DOHH2 (cell line): Measurements from ENCODE around the gene DLG5.

Experiments
- EZH2phosphoT487 ChIP-seq: fragments of 200-600 bp; sonication (generic); IDR thresholded peaks from 2 replicates; pipeline ENCODE4 v1.6.1; 2017; ENCODE audit warnings: borderline replicate concordance, mild to moderate bottlenecking, antibody characterized with exemption, low read length, moderate library complexity, mixed read lengths
- TF ChIP-seq, protein P1 (sequence below): fragments of 200-600 bp; sonication (generic); IDR thresholded peaks from one replicate; pipeline ENCODE4 v1.5.1; 2014; ENCODE audit warnings: antibody characterized with exemption, mild to moderate bottlenecking, low read depth, low read length; ENCODE audit not compliant: poor library complexity, severe bottlenecking

DNA sequence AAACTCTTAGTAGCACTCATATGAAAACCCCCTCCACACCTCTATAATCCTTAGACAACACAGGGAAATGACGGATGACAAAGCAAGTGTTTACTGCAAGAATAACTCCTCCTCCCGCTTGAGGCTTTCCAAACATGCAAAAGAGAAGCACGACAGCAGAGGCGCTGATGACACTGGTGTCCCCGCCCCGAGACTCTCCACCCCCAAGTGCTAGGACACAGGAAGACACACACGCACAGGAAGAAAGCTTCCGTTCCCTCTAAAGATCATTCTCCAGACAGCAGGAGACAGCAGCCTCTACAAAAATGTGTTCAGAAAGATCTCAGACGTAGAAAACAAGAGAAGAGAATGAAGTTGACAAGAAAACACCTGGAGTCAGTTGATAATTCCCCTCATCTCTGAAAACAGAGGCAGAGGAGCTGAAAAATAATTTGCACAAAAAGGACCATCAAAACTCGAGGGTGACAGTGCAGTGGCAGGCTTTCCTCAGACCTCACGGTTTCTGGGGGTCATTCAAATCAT, 90.2 kb downstream of the DLG5 start:
- TF ChIP-seq, protein P1, sequence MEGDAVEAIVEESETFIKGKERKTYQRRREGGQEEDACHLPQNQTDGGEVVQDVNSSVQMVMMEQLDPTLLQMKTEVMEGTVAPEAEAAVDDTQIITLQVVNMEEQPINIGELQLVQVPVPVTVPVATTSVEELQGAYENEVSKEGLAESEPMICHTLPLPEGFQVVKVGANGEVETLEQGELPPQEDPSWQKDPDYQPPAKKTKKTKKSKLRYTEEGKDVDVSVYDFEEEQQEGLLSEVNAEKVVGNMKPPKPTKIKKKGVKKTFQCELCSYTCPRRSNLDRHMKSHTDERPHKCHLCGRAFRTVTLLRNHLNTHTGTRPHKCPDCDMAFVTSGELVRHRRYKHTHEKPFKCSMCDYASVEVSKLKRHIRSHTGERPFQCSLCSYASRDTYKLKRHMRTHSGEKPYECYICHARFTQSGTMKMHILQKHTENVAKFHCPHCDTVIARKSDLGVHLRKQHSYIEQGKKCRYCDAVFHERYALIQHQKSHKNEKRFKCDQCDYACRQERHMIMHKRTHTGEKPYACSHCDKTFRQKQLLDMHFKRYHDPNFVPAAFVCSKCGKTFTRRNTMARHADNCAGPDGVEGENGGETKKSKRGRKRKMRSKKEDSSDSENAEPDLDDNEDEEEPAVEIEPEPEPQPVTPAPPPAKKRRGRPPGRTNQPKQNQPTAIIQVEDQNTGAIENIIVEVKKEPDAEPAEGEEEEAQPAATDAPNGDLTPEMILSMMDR: no peak
- TF ChIP-seq EZH2phosphoT487: no peak
